WTC11 (cell line): ENCODE data around the gene NPL. TPM values are rescaled to one million over a fixed set of nuclear protein-coding genes. Genes with fewer than 3 reads are reported as not detected.

ENCODE experiments used
- ATAC-seq: fragments of 200-7000 bp; cut with Tn5 transposase; 2 replicates; pipeline ENCODE4 v1.10.0; 2021; ENCODE audit warnings: mild to moderate bottlenecking, moderate library complexity
- CTCF ChIA-PET: fragments of 300-600 bp; sonication (Branson Sonifier 250); formaldehyde crosslinking; loops from one replicate; lab custom pipeline; 2021; ENCODE audit warnings: antibody characterized with exemption; lab: Charles Lee
- POLR2A ChIA-PET: fragments of 350-600 bp; sonication (Branson Sonifier 250); formaldehyde crosslinking; loops from one replicate; lab custom pipeline; 2021; ENCODE audit warnings: antibody characterized with exemption; lab: Charles Lee
- DNase-seq: peaks from one replicate; pipeline ENCODE4 v3.0.0; 2021; ENCODE audit warnings: low spot score
- H3K27ac Mint-ChIP-seq: 2 replicates; pipeline ENCODE4 v1.8.0; 2021; ENCODE audit warnings: mixed read lengths
- H3K27me3 Mint-ChIP-seq: 2 replicates; pipeline ENCODE4 v1.8.0; 2021; ENCODE audit warnings: low read depth, mild to moderate bottlenecking, moderate library complexity, mixed read lengths
- H3K36me3 Mint-ChIP-seq: 2 replicates; pipeline ENCODE4 v1.8.0; 2021; ENCODE audit warnings: mixed read lengths
- H3K4me1 Mint-ChIP-seq: 2 replicates; pipeline ENCODE4 v1.8.0; 2022; ENCODE audit warnings: mixed read lengths
- H3K4me3 Mint-ChIP-seq: 2 replicates; pipeline ENCODE4 v1.8.0; 2021; ENCODE audit warnings: mild to moderate bottlenecking, moderate library complexity, mixed read lengths
- H3K9me3 Mint-ChIP-seq: 2 replicates; pipeline ENCODE4 v1.8.0; 2021; ENCODE audit warnings: mixed read lengths
- FOXP1 ChIP-seq: sonication (generic); formaldehyde crosslinking; IDR thresholded peaks from 2 replicates; pipeline ENCODE4 v1.8.0; 2022; ENCODE audit warnings: missing genetic modification reagents, mild to moderate bottlenecking, moderate library complexity, borderline replicate concordance
- GRHL2 ChIP-seq: fragments of 250-450 bp; sonication (Bioruptor Pico); IDR thresholded peaks from 2 replicates; pipeline ENCODE4 v1.8.0; 2022; ENCODE audit warnings: mild to moderate bottlenecking, moderate library complexity; ENCODE audit not compliant: insufficient replicate concordance, severe bottlenecking
- KAT7 ChIP-seq: sonication (generic); formaldehyde crosslinking; IDR thresholded peaks from 2 replicates; pipeline ENCODE4 v1.8.1; 2023; ENCODE audit warnings: missing genetic modification reagents, mild to moderate bottlenecking, borderline replicate concordance
- NFATC4 ChIP-seq: fragments of 250-450 bp; sonication (Bioruptor Pico); IDR thresholded peaks from 2 replicates; pipeline ENCODE4 v1.9.0; 2021; ENCODE audit warnings: mild to moderate bottlenecking
- NR1H2 ChIP-seq: sonication (generic); formaldehyde crosslinking; IDR thresholded peaks from 2 replicates; pipeline ENCODE4 v1.9.0; 2021; ENCODE audit warnings: mild to moderate bottlenecking, moderate library complexity, missing genetic modification reagents
- NR2C2 ChIP-seq: sonication (generic); formaldehyde crosslinking; IDR thresholded peaks from 2 replicates; pipeline ENCODE4 v1.8.0; 2022; ENCODE audit warnings: mild to moderate bottlenecking, missing genetic modification reagents
- PRRX2 ChIP-seq: fragments of 250-450 bp; sonication (Bioruptor Pico); IDR thresholded peaks from 2 replicates; pipeline ENCODE4 v1.8.0; 2021; ENCODE audit warnings: mild to moderate bottlenecking
- SMAD3 ChIP-seq: sonication (generic); formaldehyde crosslinking; IDR thresholded peaks from 2 replicates; pipeline ENCODE4 v1.8.0; 2022; ENCODE audit warnings: missing genetic modification reagents, mild to moderate bottlenecking, borderline replicate concordance
- SP1 ChIP-seq: sonication (generic); formaldehyde crosslinking; conservative IDR thresholded peaks from 2 replicates; pipeline ENCODE4 v1.8.1; 2022; ENCODE audit warnings: missing genetic modification reagents
- TCF7 ChIP-seq: sonication (generic); formaldehyde crosslinking; IDR thresholded peaks from 2 replicates; pipeline ENCODE4 v1.8.0; 2022; ENCODE audit warnings: mild to moderate bottlenecking, low read depth, missing genetic modification reagents, moderate library complexity
- ZBTB21 ChIP-seq: sonication (generic); formaldehyde crosslinking; IDR thresholded peaks from 2 replicates; pipeline ENCODE4 v1.8.1; 2023; ENCODE audit warnings: mild to moderate bottlenecking, missing genetic modification reagents, borderline replicate concordance
- ZNF121 ChIP-seq: sonication (generic); formaldehyde crosslinking; IDR thresholded peaks from 2 replicates; pipeline ENCODE4 v1.8.0; 2023; ENCODE audit warnings: missing genetic modification reagents
- ZNF232 ChIP-seq: sonication (generic); formaldehyde crosslinking; IDR thresholded peaks from 2 replicates; pipeline ENCODE4 v1.8.0; 2022; ENCODE audit warnings: mild to moderate bottlenecking, missing genetic modification reagents
- ZNF396 ChIP-seq: fragments of 250-450 bp; sonication (Bioruptor Pico); IDR thresholded peaks from 2 replicates; pipeline ENCODE4 v1.8.0; 2021; ENCODE audit warnings: mild to moderate bottlenecking, moderate library complexity, borderline replicate concordance
- ZNF416 ChIP-seq: fragments of 250-450 bp; sonication (Bioruptor Pico); IDR thresholded peaks from 2 replicates; pipeline ENCODE4 v1.9.0; 2021; ENCODE audit warnings: mild to moderate bottlenecking, inconsistent platforms
- total RNA-seq: library from RNA; stranded (reverse); gene quantifications from 3 replicates; pipeline ENCODE4 v1.2.3, GENCODE V29; 2021
- TF ChIP-seq, protein P1 (sequence below): fragments of 200-600 bp; IDR thresholded peaks from 2 replicates; pipeline ENCODE4 v1.8.0; 2022; ENCODE audit warnings: antibody characterized with exemption
- TF ChIP-seq, protein P2 (sequence below): sonication (generic); formaldehyde crosslinking; IDR thresholded peaks from 2 replicates; pipeline ENCODE4 v1.8.1; 2023; ENCODE audit warnings: mild to moderate bottlenecking, missing genetic modification reagents
- TF ChIP-seq, protein P3 (sequence below): sonication (generic); formaldehyde crosslinking; IDR thresholded peaks from 2 replicates; pipeline ENCODE4 v1.8.0; 2022; ENCODE audit warnings: mild to moderate bottlenecking, missing genetic modification reagents
- TF ChIP-seq, protein P4 (sequence below): sonication (generic); formaldehyde crosslinking; IDR thresholded peaks from 2 replicates; pipeline ENCODE4 v1.8.0; 2023; ENCODE audit warnings: missing genetic modification reagents
- TF ChIP-seq, protein P5 (sequence below): sonication (generic); formaldehyde crosslinking; IDR thresholded peaks from 2 replicates; pipeline ENCODE4 v1.8.1; 2023; ENCODE audit warnings: mild to moderate bottlenecking, missing genetic modification reagents, borderline replicate concordance
- TF ChIP-seq, protein P6 (sequence below): sonication (generic); formaldehyde crosslinking; conservative IDR thresholded peaks from 2 replicates; pipeline ENCODE4 v1.8.1; 2022; ENCODE audit warnings: mild to moderate bottlenecking, missing genetic modification reagents

NPL gene
- total RNA-seq, 1 experiment from 2014 or later: 3.6 TPM

DNA sequence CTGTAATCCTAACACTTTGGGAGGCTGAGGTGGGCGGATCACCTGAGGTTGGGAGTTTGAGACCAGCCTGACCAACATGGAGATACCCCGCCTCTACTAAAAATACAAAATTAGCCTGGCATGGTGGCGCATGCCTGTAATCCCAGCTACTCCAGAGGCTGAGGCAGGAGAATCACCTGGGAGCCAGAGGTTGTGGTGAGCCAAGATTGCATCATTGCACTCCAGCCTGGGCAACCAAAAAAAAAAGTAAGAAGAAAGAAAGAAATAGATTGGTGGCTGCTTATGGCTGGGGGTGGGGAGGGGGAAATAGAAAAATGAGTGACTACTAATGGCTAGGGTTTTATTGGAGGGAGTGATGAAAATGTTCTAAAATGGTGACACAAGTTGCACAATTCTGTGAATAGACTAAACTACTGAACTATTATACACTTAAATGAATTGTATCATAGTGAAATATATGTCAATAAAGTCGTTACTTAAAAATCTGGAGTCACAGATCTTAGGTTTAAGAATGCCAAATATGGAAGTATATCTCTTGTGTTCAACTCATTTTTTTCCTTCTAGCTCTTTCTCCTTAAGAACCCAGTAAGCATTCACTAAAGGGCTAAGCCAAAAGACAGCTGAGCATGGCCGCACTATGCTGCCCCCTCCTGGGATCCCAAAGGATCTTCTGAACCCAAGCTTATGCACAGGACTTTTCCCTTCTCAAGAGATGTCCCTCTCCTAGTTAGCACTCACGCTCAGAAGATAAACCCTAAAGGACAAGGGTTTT, 3.2 kb upstream of the NPL start:
- H3K27ac Mint-ChIP-seq: no peak overlapping the region
- H3K27me3 Mint-ChIP-seq: peaks cover 48% of the 10 kb centered on the region
- TF ChIP-seq, protein P1, sequence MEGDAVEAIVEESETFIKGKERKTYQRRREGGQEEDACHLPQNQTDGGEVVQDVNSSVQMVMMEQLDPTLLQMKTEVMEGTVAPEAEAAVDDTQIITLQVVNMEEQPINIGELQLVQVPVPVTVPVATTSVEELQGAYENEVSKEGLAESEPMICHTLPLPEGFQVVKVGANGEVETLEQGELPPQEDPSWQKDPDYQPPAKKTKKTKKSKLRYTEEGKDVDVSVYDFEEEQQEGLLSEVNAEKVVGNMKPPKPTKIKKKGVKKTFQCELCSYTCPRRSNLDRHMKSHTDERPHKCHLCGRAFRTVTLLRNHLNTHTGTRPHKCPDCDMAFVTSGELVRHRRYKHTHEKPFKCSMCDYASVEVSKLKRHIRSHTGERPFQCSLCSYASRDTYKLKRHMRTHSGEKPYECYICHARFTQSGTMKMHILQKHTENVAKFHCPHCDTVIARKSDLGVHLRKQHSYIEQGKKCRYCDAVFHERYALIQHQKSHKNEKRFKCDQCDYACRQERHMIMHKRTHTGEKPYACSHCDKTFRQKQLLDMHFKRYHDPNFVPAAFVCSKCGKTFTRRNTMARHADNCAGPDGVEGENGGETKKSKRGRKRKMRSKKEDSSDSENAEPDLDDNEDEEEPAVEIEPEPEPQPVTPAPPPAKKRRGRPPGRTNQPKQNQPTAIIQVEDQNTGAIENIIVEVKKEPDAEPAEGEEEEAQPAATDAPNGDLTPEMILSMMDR: peak; percentile 54
- TF ChIP-seq, protein P2, sequence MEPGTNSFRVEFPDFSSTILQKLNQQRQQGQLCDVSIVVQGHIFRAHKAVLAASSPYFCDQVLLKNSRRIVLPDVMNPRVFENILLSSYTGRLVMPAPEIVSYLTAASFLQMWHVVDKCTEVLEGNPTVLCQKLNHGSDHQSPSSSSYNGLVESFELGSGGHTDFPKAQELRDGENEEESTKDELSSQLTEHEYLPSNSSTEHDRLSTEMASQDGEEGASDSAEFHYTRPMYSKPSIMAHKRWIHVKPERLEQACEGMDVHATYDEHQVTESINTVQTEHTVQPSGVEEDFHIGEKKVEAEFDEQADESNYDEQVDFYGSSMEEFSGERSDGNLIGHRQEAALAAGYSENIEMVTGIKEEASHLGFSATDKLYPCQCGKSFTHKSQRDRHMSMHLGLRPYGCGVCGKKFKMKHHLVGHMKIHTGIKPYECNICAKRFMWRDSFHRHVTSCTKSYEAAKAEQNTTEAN: no peak
- TF ChIP-seq ZNF416: no peak
- no peak for TF ChIP-seq ZNF396 (CRISPR knock-in tag)
- H3K4me3 Mint-ChIP-seq: no peak overlapping the region
- ATAC-seq (peak; percentile 60), DNase-seq (peak; percentile 76)
- H3K9me3 Mint-ChIP-seq: no peaks in the 10 kb centered on the region
- no peaks in the 10 kb centered on the region for H3K36me3 Mint-ChIP-seq
- peaks cover 27% of the 10 kb centered on the region for H3K4me1 Mint-ChIP-seq
- ChIA-PET POLR2A (interaction anchor here (0.6 kb wide), 1 partner anchor 172 kb away, joined by 3 read pairs; no protein-coding TSS in a partner anchor), CTCF (interaction anchor here (0.5 to 12.0 kb wide), 56 partner anchors 10 to 757 kb away, joined by 3 to 669 read pairs (median 4); partner anchors contain the start of genes RGS16, RGSL1 and RNASEL)

DNA sequence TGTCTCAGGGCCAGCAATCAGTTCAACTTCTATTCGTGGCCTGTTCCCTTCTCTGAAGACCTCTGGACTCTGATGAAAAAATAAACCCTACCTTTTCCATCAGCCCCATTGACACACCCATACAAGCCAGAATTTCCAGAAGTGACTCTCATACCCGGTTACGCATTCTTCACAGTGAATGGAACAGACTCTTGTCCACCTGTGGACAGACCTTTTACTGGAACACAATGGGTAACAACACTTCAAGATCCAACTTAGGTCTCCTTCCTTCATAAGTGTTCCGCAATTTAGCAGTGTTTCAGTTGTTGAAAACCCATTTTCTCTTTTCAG, 2.6 kb upstream of the NPL start:
- peaks cover 53% of the 10 kb centered on the region for H3K27me3 Mint-ChIP-seq
- ATAC-seq: no peak
- H3K27ac Mint-ChIP-seq: no peak overlapping the region
- H3K4me1 Mint-ChIP-seq: peaks cover 22% of the 10 kb centered on the region
- ChIA-PET POLR2A (interaction anchor here (0.6 kb wide), 1 partner anchor 173 kb away, joined by 3 read pairs; no protein-coding TSS in a partner anchor), CTCF (interaction anchor here (0.7 to 12.0 kb wide), 50 partner anchors 10 to 706 kb away, joined by 3 to 669 read pairs (median 4); partner anchors contain the start of genes RGS16, RGSL1 and RNASEL)
- DNase-seq: no peak
- TF ChIP-seq SP1 (CRISPR knock-in tag) (no peak), KAT7 (CRISPR knock-in tag) (no peak), FOXP1 (CRISPR knock-in tag) (no peak), ZNF232 (no peak), ZBTB21 (no peak), NFATC4 (CRISPR knock-in tag) (no peak), SMAD3 (no peak), TCF7 (no peak), NR1H2 (CRISPR knock-in tag) (no peak), NR2C2 (CRISPR knock-in tag) (no peak), PRRX2 (no peak), ZNF121 (CRISPR knock-in tag) (no peak), GRHL2 (CRISPR knock-in tag) (no peak)
- TF ChIP-seq, protein P3, sequence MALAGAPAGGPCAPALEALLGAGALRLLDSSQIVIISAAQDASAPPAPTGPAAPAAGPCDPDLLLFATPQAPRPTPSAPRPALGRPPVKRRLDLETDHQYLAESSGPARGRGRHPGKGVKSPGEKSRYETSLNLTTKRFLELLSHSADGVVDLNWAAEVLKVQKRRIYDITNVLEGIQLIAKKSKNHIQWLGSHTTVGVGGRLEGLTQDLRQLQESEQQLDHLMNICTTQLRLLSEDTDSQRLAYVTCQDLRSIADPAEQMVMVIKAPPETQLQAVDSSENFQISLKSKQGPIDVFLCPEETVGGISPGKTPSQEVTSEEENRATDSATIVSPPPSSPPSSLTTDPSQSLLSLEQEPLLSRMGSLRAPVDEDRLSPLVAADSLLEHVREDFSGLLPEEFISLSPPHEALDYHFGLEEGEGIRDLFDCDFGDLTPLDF (CRISPR knock-in tag): no peak
- TF ChIP-seq, protein P4, sequence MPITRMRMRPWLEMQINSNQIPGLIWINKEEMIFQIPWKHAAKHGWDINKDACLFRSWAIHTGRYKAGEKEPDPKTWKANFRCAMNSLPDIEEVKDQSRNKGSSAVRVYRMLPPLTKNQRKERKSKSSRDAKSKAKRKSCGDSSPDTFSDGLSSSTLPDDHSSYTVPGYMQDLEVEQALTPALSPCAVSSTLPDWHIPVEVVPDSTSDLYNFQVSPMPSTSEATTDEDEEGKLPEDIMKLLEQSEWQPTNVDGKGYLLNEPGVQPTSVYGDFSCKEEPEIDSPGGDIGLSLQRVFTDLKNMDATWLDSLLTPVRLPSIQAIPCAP (CRISPR knock-in tag): no peak
- TF ChIP-seq, protein P5, sequence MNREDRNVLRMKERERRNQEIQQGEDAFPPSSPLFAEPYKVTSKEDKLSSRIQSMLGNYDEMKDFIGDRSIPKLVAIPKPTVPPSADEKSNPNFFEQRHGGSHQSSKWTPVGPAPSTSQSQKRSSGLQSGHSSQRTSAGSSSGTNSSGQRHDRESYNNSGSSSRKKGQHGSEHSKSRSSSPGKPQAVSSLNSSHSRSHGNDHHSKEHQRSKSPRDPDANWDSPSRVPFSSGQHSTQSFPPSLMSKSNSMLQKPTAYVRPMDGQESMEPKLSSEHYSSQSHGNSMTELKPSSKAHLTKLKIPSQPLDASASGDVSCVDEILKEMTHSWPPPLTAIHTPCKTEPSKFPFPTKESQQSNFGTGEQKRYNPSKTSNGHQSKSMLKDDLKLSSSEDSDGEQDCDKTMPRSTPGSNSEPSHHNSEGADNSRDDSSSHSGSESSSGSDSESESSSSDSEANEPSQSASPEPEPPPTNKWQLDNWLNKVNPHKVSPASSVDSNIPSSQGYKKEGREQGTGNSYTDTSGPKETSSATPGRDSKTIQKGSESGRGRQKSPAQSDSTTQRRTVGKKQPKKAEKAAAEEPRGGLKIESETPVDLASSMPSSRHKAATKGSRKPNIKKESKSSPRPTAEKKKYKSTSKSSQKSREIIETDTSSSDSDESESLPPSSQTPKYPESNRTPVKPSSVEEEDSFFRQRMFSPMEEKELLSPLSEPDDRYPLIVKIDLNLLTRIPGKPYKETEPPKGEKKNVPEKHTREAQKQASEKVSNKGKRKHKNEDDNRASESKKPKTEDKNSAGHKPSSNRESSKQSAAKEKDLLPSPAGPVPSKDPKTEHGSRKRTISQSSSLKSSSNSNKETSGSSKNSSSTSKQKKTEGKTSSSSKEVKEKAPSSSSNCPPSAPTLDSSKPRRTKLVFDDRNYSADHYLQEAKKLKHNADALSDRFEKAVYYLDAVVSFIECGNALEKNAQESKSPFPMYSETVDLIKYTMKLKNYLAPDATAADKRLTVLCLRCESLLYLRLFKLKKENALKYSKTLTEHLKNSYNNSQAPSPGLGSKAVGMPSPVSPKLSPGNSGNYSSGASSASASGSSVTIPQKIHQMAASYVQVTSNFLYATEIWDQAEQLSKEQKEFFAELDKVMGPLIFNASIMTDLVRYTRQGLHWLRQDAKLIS (CRISPR knock-in tag): no peak
- TF ChIP-seq, protein P6, sequence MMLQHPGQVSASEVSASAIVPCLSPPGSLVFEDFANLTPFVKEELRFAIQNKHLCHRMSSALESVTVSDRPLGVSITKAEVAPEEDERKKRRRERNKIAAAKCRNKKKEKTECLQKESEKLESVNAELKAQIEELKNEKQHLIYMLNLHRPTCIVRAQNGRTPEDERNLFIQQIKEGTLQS (CRISPR knock-in tag): no peak
- no peaks in the 10 kb centered on the region for H3K36me3 Mint-ChIP-seq
- no peak overlapping the region for H3K4me3 Mint-ChIP-seq
- no peaks in the 10 kb centered on the region for H3K9me3 Mint-ChIP-seq
